Prostate gland (tissue), 2 donors: ENCODE results near the gene ZBTB11.

ENCODE experiments used
- POLR2A ChIP-seq: fragments of 450-650 bp; IDR thresholded peaks from one replicate; pipeline ENCODE4 v1.6.1; 2016; ENCODE audit warnings: antibody characterized with exemption, mild to moderate bottlenecking
- TF ChIP-seq, protein P1 (sequence below), 4 experiments: fragments of 200-600 bp in 2 of 4; fragments of 450-650 bp in 2 of 4; sonication (generic) in 2 of 4; IDR thresholded peaks; 1 replicate in 3 of 4; 2 replicates in 1 of 4; pipeline ENCODE4 v1.5.1; 2016 to 2019; ENCODE audit warnings: antibody characterized with exemption in 4 of 4, mild to moderate bottlenecking in 2 of 4, moderate library complexity in 2 of 4

DNA sequence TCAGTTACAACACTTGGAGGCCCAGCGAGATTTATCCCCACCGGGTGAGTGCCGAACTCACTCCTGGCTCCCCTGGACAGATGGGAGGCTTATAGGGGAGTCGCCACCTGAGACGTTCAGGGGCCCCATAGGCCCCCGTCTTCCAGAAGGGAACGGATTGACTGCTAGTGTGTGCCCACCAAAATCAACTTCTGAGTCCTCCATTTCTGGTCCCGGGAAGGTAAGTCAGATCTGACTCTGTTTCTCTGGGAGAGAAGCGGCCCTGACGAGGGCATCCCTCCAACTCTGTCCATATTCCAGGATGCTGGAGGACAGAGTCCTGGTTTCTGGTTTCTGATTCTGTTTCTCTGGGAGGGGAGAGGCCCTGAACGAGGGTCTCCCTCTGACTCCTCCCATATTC is 44.3 kb downstream of the ZBTB11 start:
- TF ChIP-seq, protein P1, sequence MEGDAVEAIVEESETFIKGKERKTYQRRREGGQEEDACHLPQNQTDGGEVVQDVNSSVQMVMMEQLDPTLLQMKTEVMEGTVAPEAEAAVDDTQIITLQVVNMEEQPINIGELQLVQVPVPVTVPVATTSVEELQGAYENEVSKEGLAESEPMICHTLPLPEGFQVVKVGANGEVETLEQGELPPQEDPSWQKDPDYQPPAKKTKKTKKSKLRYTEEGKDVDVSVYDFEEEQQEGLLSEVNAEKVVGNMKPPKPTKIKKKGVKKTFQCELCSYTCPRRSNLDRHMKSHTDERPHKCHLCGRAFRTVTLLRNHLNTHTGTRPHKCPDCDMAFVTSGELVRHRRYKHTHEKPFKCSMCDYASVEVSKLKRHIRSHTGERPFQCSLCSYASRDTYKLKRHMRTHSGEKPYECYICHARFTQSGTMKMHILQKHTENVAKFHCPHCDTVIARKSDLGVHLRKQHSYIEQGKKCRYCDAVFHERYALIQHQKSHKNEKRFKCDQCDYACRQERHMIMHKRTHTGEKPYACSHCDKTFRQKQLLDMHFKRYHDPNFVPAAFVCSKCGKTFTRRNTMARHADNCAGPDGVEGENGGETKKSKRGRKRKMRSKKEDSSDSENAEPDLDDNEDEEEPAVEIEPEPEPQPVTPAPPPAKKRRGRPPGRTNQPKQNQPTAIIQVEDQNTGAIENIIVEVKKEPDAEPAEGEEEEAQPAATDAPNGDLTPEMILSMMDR (IDR thresholded peaks at IDR 0.05): no peak
- TF ChIP-seq POLR2A: no peak
